ENCODE data around the gene TCF7L1.

Gene TCF7L1

DNA sequence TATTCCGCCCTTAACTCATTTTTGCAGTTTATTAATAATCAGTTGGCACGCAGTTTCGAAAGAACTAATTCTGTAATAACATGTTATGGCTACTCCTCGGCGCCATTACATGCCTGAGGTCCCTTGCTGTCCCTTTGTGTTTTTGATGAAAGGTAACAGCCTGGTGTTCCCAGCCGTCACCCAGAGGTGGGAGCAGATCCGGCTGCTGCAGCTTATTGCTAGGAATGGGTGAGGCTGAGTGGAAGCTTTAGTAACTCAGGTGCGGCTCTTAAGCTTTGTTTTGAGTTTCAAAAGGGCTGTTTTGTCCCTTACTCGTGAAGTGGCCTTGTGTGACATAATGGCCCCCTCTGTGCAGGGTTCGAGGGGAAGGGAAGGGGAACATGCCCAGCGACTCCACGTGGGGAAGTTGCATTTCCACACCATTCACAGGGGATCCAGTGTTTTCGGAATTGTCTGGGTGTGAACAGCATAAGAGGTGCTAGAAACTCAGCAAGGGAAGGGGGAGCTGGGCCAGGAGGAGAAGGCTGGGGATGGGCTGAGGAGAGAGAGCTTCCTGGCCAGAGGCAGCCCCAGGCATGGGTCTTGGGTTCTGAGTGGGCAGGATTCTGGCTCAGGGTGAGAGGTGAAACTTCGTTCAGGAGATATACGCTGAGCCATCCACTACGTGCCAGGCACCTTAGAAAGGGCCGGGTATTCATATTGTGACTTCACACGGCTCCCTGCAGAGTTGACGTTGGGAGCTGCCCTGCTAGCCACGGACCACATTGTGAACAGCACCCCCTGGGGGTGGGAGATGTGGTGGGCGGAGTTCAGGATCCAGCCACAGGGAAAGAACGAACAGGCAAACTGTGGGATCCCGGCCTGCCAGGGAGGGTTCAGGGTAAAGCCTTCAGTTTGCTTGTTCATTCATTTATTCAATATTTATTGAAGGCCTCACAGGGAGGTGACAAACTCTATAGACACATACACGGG is 110.2 kb downstream of the TCF7L1 start:
- H3K4me1 Mint-ChIP-seq = no peaks in the 10 kb centered on the region
- no peaks in the 10 kb centered on the region for H3K9me3 Mint-ChIP-seq
- DNase-seq (ENCODE audit: low spot score in 2 of 2) = no peak
- H3K36me3 Mint-ChIP-seq = no peaks in the 10 kb centered on the region
- H3K27ac Mint-ChIP-seq = no peak overlapping the region
- no peak for ATAC-seq (ENCODE audit: low read depth)
- peaks cover 14% of the 10 kb centered on the region for H3K27me3 Mint-ChIP-seq
- H3K4me3 Mint-ChIP-seq = no peak overlapping the region

DNA sequence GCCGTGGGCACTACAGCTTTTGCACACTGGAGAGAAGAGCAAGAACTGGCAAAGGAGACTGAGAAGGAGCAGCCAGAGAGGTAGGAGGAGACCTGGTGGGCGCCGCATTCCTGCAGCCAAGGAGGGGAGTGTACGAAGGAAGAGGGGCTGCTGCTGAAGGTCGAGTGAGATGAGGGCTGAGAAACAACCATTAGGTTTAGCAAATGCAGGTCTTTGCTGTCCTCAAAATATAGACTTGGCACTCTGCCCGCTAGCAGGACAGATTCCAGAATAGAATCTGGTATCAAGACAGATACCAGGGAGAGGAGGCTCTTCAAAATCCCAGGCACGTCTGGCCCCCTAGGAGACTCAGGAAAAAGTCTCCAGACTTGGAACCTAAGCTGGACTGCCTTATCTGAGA is 111.6 kb downstream of the TCF7L1 start:
- DNase-seq (ENCODE audit: low spot score in 2 of 2) (no peak), ATAC-seq (ENCODE audit: low read depth) (no peak)
- Mint-ChIP-seq H3K9me3 (no peaks in the 10 kb centered on the region), H3K4me1 (no peaks in the 10 kb centered on the region), H3K27me3 (peaks cover 10% of the 10 kb centered on the region), H3K4me3 (no peak overlapping the region), H3K27ac (no peak overlapping the region), H3K36me3 (no peaks in the 10 kb centered on the region)

DNA sequence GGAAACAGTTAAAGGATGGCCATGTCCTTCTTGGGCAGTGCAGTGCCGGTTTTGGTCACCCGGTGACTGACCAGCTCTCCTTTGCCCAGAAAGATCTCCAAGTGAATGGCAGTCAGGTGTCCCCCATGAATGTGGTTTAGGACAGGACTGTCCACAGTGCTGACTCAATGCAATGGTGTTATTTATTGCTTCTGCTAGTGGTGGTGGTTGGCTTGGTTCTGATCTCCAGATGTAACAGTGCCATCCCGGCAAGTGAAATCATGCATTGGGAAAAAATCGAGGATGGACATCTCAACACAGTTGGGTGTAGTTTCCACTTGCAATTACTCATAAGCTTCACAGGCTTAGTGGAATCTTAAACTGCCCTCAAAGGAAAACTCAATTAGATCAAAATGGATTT is 112.7 kb downstream of the TCF7L1 start:
- no peak for DNase-seq (ENCODE audit: low spot score in 2 of 2)
- ATAC-seq (ENCODE audit: low read depth) = no peak
- H3K27me3 Mint-ChIP-seq = peaks cover 10% of the 10 kb centered on the region
- no peak overlapping the region for H3K4me3 Mint-ChIP-seq
- no peaks in the 10 kb centered on the region for H3K4me1 Mint-ChIP-seq
- no peaks in the 10 kb centered on the region for H3K9me3 Mint-ChIP-seq
- H3K27ac Mint-ChIP-seq = no peak overlapping the region
- no peaks in the 10 kb centered on the region for H3K36me3 Mint-ChIP-seq

DNA sequence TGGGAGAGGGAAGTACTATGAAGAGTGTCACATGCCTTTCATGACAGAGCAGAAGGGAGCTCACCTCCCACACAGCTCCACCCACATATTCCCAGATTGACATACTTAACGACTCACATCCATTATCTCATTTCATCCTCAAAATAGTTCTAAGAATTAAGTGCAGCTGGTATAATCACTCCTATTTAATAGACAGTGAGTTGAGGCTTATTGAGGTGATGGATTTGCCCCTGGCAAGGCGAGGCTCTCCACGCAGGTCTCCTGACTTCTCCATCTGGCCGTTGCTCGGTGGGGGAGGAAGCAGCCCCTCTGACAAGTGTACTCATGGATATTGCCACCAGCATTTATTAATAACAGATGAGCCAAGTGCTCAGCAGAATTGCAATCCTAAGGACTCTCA is 113.2 kb downstream of the TCF7L1 start:
- no peak overlapping the region for H3K4me3 Mint-ChIP-seq
- ATAC-seq (ENCODE audit: low read depth) = no peak
- H3K27ac Mint-ChIP-seq = no peak overlapping the region
- H3K36me3 Mint-ChIP-seq = no peaks in the 10 kb centered on the region
- peaks cover 10% of the 10 kb centered on the region for H3K27me3 Mint-ChIP-seq
- no peaks in the 10 kb centered on the region for H3K4me1 Mint-ChIP-seq
- DNase-seq (ENCODE audit: low spot score in 2 of 2) = no peak
- H3K9me3 Mint-ChIP-seq = no peaks in the 10 kb centered on the region

DNA sequence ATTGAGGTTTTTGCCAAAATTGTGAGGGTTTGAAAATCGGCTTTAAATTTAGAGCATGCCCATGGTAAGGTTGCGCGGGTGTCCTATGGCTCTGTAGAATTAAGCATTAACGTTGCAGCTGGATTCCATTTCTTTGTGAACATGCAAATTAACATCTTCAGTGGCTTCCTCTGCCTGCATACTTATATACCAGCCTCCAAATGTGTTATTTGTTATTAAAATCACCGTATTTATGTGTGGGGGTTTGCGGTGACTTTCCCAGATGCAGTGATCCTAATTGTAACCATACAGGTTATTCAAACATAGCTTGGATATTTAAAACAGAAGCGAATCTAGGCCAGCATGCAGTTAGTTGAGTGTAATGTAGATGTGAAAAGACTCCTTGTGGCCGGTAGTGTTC is 114.4 kb downstream of the TCF7L1 start:
- Mint-ChIP-seq H3K27ac (no peak overlapping the region), H3K9me3 (no peaks in the 10 kb centered on the region), H3K4me1 (no peaks in the 10 kb centered on the region), H3K36me3 (no peaks in the 10 kb centered on the region), H3K4me3 (no peak overlapping the region), H3K27me3 (peaks cover 10% of the 10 kb centered on the region)
- DNase-seq (ENCODE audit: low spot score in 2 of 2) (no peak), ATAC-seq (ENCODE audit: low read depth) (no peak)

DNA sequence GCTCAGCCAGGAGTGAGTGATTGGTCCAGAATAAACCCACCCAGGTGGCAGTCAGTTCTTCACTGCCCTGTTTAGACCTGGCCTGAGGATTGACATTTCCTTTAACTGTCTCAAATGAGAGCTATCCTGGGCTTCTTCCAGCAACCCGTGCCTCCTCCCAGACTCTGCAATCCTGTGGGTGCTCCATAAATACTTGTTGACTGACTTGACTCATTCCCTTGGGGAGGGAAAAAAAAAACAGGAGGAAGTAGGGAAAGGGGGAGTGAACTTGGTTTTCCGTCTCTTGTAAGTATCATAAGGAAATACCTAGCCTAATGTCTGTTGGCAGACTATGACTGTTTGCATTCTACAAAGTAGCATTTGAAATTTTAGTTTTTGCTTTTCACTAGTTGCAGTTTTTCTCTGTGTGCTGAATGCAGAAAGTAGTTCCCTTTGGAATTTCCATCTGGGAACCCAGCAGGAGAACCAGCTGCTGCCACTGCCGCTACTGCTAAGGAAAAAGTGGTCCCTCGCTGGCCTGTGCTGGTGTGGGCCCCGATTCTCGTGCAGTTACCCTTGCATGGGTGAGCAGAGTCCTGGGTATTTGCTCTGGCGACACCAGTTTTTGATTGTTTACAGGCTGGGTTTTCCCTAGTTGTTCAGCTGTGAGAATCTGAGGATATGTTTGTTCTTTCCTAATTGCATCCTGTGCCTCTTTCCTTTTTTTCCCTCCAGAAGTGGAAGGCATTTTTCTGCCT is 115.7 kb downstream of the TCF7L1 start:
- ATAC-seq (ENCODE audit: low read depth) (no peak), DNase-seq (ENCODE audit: low spot score in 2 of 2) (no peak)
- Mint-ChIP-seq H3K27ac (no peak overlapping the region), H3K4me3 (no peak overlapping the region), H3K4me1 (no peaks in the 10 kb centered on the region), H3K27me3 (peaks cover 6% of the 10 kb centered on the region), H3K36me3 (no peaks in the 10 kb centered on the region), H3K9me3 (no peaks in the 10 kb centered on the region)

DNA sequence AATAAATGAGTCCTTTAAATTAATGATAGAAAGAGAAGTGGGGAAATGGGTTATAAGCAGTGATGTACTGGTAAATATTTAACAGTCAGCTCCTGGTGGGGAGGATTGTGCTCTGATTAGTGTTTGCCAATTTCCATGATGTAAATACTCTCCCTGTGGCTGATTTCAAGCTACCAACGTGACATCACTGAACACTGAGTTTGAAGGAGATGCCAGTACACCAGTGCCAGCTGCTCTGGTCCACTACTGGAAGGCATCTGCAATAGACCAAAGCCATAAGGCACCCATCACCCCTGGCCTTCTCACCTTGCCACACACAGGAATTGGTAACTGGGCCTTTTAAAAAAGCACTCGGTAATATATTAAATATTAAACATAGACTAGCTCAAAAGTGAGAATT is 116.9 kb downstream of the TCF7L1 start:
- Mint-ChIP-seq H3K9me3 (no peaks in the 10 kb centered on the region), H3K27me3 (no peaks in the 10 kb centered on the region), H3K4me3 (no peak overlapping the region), H3K4me1 (no peaks in the 10 kb centered on the region), H3K36me3 (no peaks in the 10 kb centered on the region), H3K27ac (no peak overlapping the region)
- no peak for DNase-seq (ENCODE audit: low spot score in 2 of 2)
- ATAC-seq (ENCODE audit: low read depth) = no peak

DNA sequence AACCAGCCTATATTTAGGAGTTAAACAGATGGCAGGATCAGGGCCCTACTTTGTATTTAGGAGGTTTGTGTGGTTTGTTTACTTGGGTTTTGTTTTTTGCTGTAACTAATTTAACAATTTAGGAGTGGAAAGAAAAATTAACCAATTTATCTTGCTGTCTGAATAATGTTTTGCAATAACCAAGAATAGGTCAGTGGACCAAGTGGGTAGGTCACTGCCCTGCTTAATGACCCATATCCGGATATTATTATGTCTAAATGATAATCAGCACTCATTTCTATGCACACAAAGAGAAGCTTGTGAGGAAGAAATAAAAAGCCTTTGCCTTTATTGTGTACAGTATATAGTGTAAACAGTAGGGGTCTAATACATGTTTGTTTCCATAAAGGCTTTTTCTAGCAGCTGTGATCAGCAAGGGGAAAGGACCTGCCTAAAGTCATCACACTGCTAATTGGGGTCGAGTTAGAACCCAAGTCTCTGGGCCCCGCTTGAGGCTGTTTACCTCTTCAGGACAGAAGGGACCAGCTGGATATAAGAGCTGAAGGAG is 118.0 kb downstream of the TCF7L1 start:
- H3K27me3 Mint-ChIP-seq = no peaks in the 10 kb centered on the region
- no peaks in the 10 kb centered on the region for H3K9me3 Mint-ChIP-seq
- no peaks in the 10 kb centered on the region for H3K4me1 Mint-ChIP-seq
- no peak overlapping the region for H3K4me3 Mint-ChIP-seq
- ATAC-seq (ENCODE audit: low read depth) (no peak), DNase-seq (ENCODE audit: low spot score in 2 of 2) (no peak)
- no peak overlapping the region for H3K27ac Mint-ChIP-seq
- H3K36me3 Mint-ChIP-seq = no peaks in the 10 kb centered on the region

DNA sequence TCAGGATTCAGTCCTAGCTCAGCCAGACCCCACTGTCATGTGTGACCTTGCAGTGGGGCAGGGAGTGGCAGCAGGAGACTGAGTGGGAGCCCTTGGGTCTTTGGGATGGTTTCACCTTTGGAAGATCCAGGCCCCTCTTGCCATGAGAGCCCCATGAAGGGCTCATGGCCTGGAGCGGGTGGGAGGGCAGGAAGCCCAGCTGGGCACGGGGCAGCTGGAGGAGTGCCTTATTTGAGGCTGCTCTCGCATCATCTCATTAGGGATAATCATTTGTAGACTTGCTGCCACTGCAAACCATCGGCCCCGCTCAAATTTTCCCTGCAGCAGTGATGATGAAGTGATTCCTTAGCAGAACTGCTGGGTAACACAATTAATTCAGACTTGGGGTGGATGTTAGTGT is 120.7 kb downstream of the TCF7L1 start:
- DNase-seq (ENCODE audit: low spot score in 2 of 2) (no peak), ATAC-seq (ENCODE audit: low read depth) (no peak)
- Mint-ChIP-seq H3K9me3 (no peaks in the 10 kb centered on the region), H3K36me3 (no peaks in the 10 kb centered on the region), H3K27me3 (peaks cover 3% of the 10 kb centered on the region), H3K27ac (no peak overlapping the region), H3K4me1 (no peaks in the 10 kb centered on the region), H3K4me3 (no peak overlapping the region)

DNA sequence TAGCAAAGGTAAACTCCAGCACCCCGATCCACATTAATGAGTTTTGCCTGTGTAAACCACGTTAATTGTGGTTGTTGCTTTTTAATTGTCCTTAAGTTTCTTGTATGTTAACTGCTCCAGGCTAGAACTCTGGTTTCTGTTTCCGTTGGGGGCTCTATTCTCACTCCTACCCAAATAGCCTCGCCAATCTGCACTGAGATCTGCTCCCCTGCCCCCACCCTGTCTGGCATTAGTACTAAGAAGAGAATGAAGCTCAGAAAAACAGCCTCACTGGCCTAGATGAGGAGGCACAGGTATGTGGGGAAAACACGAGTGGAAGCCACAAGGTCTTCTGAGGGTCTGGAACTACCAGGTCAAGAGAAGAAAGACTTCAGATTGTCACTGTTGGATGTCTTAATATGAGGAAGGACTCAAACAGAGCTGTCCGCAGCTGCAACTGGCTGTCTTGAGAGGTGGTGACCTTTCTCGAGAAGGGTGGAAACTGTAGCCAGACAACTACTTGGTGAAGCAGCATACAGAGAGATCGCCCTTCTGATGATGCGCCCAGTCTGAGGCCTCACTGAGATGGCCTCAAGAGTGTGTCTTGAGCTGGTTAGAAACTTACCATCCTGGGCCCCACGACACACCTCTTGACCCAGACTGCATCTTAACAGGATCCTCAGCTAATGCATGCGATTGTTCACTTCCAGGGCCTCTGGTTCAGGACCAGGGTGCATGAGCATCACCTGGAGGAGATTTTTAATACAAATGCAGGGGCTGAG is 121.5 kb downstream of the TCF7L1 start:
- DNase-seq (ENCODE audit: low spot score in 2 of 2) (no peak), ATAC-seq (ENCODE audit: low read depth) (no peak)
- no peak overlapping the region for H3K4me3 Mint-ChIP-seq
- no peak overlapping the region for H3K27ac Mint-ChIP-seq
- no peaks in the 10 kb centered on the region for H3K9me3 Mint-ChIP-seq
- no peaks in the 10 kb centered on the region for H3K4me1 Mint-ChIP-seq
- H3K27me3 Mint-ChIP-seq = peaks cover 4% of the 10 kb centered on the region
- H3K36me3 Mint-ChIP-seq = no peaks in the 10 kb centered on the region

DNA sequence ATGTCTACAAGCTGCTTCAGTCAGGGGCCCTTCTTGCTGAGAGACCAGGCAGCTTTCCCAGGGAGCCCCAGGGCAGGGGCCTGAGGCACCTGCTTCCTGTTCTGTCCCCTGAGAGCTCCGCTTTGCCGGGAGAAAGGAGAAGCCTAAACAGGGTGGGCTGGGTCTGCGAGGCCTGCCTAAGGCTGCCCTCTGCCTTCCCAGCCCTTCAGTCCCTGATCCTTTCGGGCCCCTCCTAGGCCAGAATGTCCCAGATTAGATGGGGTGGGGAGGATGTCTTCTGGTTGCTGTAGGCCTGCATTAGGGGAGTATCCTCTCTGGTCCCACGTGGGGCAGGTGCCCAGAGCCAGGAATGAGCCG is 122.2 kb downstream of the TCF7L1 start:
- ATAC-seq (ENCODE audit: low read depth) (no peak), DNase-seq (ENCODE audit: low spot score in 2 of 2) (no peak)
- Mint-ChIP-seq H3K4me1 (no peaks in the 10 kb centered on the region), H3K27me3 (peaks cover 4% of the 10 kb centered on the region), H3K27ac (no peak overlapping the region), H3K4me3 (no peak overlapping the region), H3K36me3 (no peaks in the 10 kb centered on the region), H3K9me3 (no peaks in the 10 kb centered on the region)

DNA sequence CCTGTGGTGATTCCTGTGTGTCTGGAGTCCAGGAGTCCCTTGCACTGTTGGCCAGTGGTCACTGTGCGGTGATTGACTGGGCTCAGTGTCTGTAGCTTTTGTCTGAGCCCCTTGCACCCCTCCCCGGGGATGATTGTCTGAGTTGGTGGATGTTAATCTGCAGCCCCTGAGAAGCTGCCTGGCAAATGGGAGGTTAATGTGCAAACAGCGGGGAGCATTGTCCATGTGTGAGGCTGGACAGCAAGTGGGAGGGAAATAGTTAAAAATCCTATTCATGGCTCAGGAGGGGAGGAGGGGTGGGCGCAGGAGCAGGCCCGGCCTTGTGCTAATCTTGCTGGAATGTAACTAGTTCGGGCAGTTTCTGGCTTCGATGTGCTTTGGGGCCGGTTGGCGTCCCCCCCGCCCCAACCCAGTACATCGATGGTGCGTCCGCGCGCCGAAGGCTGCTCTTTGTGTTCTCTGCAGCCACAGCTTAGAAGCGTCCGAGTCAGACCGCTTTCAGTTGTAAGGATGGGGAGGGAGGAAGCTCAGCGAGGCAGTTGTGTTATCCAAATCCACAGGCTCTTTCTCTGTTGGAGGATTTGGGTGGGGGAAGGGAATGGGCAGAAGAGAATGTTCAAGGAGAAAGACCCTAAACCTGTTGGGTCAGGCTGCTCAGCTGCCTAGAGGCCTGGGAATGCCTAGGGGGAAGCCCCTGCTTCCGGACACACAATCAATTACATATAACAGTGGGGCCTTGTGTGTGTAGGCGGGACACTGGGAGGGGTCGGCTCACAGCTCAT is 122.8 kb downstream of the TCF7L1 start:
- Mint-ChIP-seq H3K9me3 (no peaks in the 10 kb centered on the region), H3K36me3 (no peaks in the 10 kb centered on the region), H3K27ac (no peak overlapping the region), H3K27me3 (peaks cover 4% of the 10 kb centered on the region), H3K4me1 (peaks cover 2% of the 10 kb centered on the region), H3K4me3 (no peak overlapping the region)
- ATAC-seq (ENCODE audit: low read depth) = no peak
- DNase-seq (ENCODE audit: low spot score in 2 of 2) = no peak

DNA sequence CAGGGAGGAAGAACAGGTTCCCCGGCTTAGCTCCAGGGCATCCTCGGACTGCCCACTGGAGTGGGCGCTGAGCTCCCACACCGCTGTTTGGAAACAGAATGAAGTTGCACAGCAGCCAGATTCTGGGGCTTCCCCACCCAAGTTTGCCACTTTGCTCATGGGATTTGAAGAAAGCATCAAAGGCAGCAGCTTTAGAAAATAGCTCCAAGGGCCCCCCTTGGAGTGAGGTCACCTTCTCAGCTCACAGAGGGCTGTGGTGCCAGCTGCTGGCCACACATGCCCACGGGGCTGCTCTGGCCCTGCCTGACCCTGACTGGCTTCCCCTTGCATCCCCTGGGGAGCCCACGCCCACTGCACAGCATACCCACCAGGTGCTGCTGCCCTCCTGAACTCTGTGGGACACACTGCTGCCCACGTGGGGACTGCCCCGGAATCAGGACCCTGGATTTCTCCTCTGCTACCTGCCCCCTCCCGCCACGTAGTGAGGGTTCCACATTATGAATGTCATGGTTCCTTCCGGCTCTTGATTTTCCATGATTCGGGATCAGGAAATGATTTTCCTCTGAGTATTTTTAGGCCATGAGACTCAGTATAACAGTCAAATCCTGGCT is 124.3 kb downstream of the TCF7L1 start:
- Mint-ChIP-seq H3K4me3 (no peak overlapping the region), H3K27me3 (peaks cover 4% of the 10 kb centered on the region), H3K9me3 (no peaks in the 10 kb centered on the region), H3K4me1 (peaks cover 2% of the 10 kb centered on the region), H3K27ac (no peak overlapping the region), H3K36me3 (no peaks in the 10 kb centered on the region)
- DNase-seq (ENCODE audit: low spot score in 2 of 2) (no peak), ATAC-seq (ENCODE audit: low read depth) (no peak)
